ENCODE results near the gene CCDC177. TPM values are rescaled to one million over a fixed set of nuclear protein-coding genes. Genes with fewer than 3 reads are reported as not detected.

CCDC177 gene
- total and polyA plus RNA-seq, 2 donors (not counting 1 experiment from before 2014, with no cell fraction given) = not detected

- TF ChIP-seq EZH2 (IDR thresholded peaks at IDR 0.05; ENCODE audit: low read length, missing control alignments) = no peak
- TF ChIP-seq CTCF (conservative IDR thresholded peaks at IDR 0.05 in 1 of 2, IDR thresholded peaks at IDR 0.05 in 1 of 2; ENCODE audit: low read depth in 1 of 2, low read length in 2 of 2) = no peak
- Histone ChIP-seq H3K79me2 (ENCODE audit: control insufficient read depth, insufficient read depth, low read length) (peaks cover 51% of the 10 kb centered on the region), H2AFZ (ENCODE audit: low read length) (no peak overlapping the region), H3K36me3 (ENCODE audit: control insufficient read depth, insufficient read depth, low read length) (no peaks in the 10 kb centered on the region), H3K4me3 (replicated peaks in 1 of 4; ENCODE audit: control extremely low read depth in 1 of 4, insufficient read depth in 1 of 4, low read depth in 3 of 4, low read length in 4 of 4) (no peak overlapping the region), H4K20me1 (ENCODE audit: control insufficient read depth, extremely low read depth, insufficient read depth, low read length) (no peaks in the 10 kb centered on the region), H3K4me2 (ENCODE audit: extremely low read depth, insufficient read depth, low read length) (no peak overlapping the region), H3K27ac (ENCODE audit: insufficient read depth, low read length) (no peak overlapping the region), H3K4me1 (ENCODE audit: control insufficient read depth, extremely low read depth, insufficient read depth, low read length) (peaks cover 10% of the 10 kb centered on the region), H3K27me3 (ENCODE audit: control insufficient read depth, insufficient read depth, low read length) (no peaks in the 10 kb centered on the region), H3K9ac (ENCODE audit: insufficient read depth, low read length) (no peak overlapping the region), H3K9me3 (ENCODE audit: control insufficient read depth, insufficient read depth, low read depth, low read length) (no peaks in the 10 kb centered on the region)
- DNase-seq (ENCODE audit: low read depth in 2 of 2) = peak in 1 of 2 donors; percentile 59
These were observed 45.5 kb upstream of the CCDC177 start for GRCh38 chr14:69620211-69620611.

GRCh38 chr14:69619012-69619411, 44.3 kb upstream of the CCDC177 start:
- no peak overlapping the region for H3K9ac ChIP-seq (ENCODE audit: insufficient read depth, low read length)
- no peaks in the 10 kb centered on the region for H3K36me3 ChIP-seq (ENCODE audit: control insufficient read depth, insufficient read depth, low read length)
- no peak overlapping the region for H2AFZ ChIP-seq (ENCODE audit: low read length)
- H3K9me3 ChIP-seq (ENCODE audit: control insufficient read depth, insufficient read depth, low read depth, low read length) = no peaks in the 10 kb centered on the region
- peaks cover 9% of the 10 kb centered on the region for H3K4me1 ChIP-seq (ENCODE audit: control insufficient read depth, extremely low read depth, insufficient read depth, low read length)
- no peaks in the 10 kb centered on the region for H3K27me3 ChIP-seq (ENCODE audit: control insufficient read depth, insufficient read depth, low read length)
- H4K20me1 ChIP-seq (ENCODE audit: control insufficient read depth, extremely low read depth, insufficient read depth, low read length) = no peaks in the 10 kb centered on the region
- DNase-seq (ENCODE audit: low read depth in 2 of 2) = peak in 1 of 2 donors; percentile 50
- no peak overlapping the region for H3K27ac ChIP-seq (ENCODE audit: insufficient read depth, low read length)
- H3K4me3 ChIP-seq (replicated peaks in 1 of 4; ENCODE audit: control extremely low read depth in 1 of 4, insufficient read depth in 1 of 4, low read depth in 3 of 4, low read length in 4 of 4) = no peak overlapping the region
- no peak for TF ChIP-seq CTCF (conservative IDR thresholded peaks at IDR 0.05 in 1 of 2, IDR thresholded peaks at IDR 0.05 in 1 of 2; ENCODE audit: low read depth in 1 of 2, low read length in 2 of 2)
- H3K79me2 ChIP-seq (ENCODE audit: control insufficient read depth, insufficient read depth, low read length) = peaks cover 54% of the 10 kb centered on the region
- peak overlapping the region; percentile 18 for H3K4me2 ChIP-seq (ENCODE audit: extremely low read depth, insufficient read depth, low read length)

GRCh38 chr14:69617796-69618195, 43.1 kb upstream of the CCDC177 start:
- Histone ChIP-seq H3K4me1 (ENCODE audit: control insufficient read depth, extremely low read depth, insufficient read depth, low read length) (peaks cover 9% of the 10 kb centered on the region), H3K9ac (ENCODE audit: insufficient read depth, low read length) (no peak overlapping the region), H3K27ac (ENCODE audit: insufficient read depth, low read length) (no peak overlapping the region), H3K9me3 (ENCODE audit: control insufficient read depth, insufficient read depth, low read depth, low read length) (no peaks in the 10 kb centered on the region), H3K4me3 (replicated peaks in 1 of 4; ENCODE audit: control extremely low read depth in 1 of 4, insufficient read depth in 1 of 4, low read depth in 3 of 4, low read length in 4 of 4) (no peak overlapping the region), H3K27me3 (ENCODE audit: control insufficient read depth, insufficient read depth, low read length) (no peaks in the 10 kb centered on the region), H3K79me2 (ENCODE audit: control insufficient read depth, insufficient read depth, low read length) (peaks cover 60% of the 10 kb centered on the region), H2AFZ (ENCODE audit: low read length) (no peak overlapping the region), H3K36me3 (ENCODE audit: control insufficient read depth, insufficient read depth, low read length) (no peaks in the 10 kb centered on the region), H3K4me2 (ENCODE audit: extremely low read depth, insufficient read depth, low read length) (no peak overlapping the region), H4K20me1 (ENCODE audit: control insufficient read depth, extremely low read depth, insufficient read depth, low read length) (no peaks in the 10 kb centered on the region)
- TF ChIP-seq EZH2 (IDR thresholded peaks at IDR 0.05; ENCODE audit: low read length, missing control alignments) (no peak), CTCF (conservative IDR thresholded peaks at IDR 0.05 in 1 of 2, IDR thresholded peaks at IDR 0.05 in 1 of 2; ENCODE audit: low read depth in 1 of 2, low read length in 2 of 2) (no peak)
- DNase-seq (ENCODE audit: low read depth in 2 of 2) = no peak

All from fibroblast of lung (primary cell).